HG03558 (cell line): ENCODE data around the gene BAZ1A.
A peak's percentile ranks its signal among the peaks of the same experiment; 100 is the strongest.

ENCODE experiments used
- ATAC-seq: cut with Tn5 transposase; IDR thresholded peaks from one replicate; pipeline ENCODE4 v1.9.1; 2021; ENCODE audit warnings: moderate number of reproducible peaks; ENCODE audit not compliant: unreplicated experiment; ENCODE audit errors: extremely low read depth

BAZ1A gene, protein sequence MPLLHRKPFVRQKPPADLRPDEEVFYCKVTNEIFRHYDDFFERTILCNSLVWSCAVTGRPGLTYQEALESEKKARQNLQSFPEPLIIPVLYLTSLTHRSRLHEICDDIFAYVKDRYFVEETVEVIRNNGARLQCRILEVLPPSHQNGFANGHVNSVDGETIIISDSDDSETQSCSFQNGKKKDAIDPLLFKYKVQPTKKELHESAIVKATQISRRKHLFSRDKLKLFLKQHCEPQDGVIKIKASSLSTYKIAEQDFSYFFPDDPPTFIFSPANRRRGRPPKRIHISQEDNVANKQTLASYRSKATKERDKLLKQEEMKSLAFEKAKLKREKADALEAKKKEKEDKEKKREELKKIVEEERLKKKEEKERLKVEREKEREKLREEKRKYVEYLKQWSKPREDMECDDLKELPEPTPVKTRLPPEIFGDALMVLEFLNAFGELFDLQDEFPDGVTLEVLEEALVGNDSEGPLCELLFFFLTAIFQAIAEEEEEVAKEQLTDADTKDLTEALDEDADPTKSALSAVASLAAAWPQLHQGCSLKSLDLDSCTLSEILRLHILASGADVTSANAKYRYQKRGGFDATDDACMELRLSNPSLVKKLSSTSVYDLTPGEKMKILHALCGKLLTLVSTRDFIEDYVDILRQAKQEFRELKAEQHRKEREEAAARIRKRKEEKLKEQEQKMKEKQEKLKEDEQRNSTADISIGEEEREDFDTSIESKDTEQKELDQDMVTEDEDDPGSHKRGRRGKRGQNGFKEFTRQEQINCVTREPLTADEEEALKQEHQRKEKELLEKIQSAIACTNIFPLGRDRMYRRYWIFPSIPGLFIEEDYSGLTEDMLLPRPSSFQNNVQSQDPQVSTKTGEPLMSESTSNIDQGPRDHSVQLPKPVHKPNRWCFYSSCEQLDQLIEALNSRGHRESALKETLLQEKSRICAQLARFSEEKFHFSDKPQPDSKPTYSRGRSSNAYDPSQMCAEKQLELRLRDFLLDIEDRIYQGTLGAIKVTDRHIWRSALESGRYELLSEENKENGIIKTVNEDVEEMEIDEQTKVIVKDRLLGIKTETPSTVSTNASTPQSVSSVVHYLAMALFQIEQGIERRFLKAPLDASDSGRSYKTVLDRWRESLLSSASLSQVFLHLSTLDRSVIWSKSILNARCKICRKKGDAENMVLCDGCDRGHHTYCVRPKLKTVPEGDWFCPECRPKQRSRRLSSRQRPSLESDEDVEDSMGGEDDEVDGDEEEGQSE (N-terminal part only)

DNA sequence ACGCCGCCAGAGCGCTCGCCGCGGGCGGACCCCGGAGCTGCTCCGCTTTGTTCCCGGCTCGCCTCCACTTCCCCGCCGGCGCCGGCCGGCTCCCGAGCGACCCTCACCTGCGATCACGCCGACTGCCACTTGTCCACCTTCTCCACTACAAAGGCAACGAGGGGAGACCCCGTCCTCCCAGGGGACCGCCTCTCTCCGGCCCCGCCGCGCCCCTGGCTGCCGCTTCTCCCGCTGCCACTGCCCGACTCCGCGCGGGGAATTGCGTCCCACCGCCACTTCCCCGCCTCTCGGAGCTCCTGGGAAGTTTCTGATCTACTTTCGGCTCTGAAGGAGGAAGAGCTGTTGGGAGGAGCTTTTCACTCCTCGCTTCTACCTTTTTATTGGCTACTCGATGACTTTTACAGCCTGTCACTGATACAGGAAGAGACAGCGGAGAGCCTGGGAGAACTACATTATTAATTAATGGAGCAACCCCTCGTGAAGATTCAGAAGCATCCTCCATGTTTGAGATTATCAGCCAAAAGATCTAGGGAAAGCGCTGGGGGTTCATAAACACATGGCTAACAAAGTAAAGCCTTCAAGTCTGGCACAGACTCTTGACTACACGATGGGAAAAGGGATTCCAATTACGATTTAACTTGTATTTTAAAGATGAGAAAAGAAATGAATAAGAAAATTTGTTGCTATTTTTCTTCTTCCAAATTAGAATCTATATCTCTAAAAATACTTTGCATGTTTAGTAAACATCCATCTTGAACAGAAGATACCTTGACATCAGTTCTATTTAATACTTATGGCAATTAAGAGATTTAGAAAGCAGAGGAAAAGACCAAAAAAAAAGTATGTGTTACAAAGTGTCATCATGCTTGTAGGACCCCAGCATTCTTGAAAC is at the start of gene BAZ1A:
Gene BAZ1A (minus strand): TSS at position 330 of the 892 bp plus-strand sequence. CDS start 756 bp downstream, outside the sequence.
- ATAC-seq: no peak

DNA sequence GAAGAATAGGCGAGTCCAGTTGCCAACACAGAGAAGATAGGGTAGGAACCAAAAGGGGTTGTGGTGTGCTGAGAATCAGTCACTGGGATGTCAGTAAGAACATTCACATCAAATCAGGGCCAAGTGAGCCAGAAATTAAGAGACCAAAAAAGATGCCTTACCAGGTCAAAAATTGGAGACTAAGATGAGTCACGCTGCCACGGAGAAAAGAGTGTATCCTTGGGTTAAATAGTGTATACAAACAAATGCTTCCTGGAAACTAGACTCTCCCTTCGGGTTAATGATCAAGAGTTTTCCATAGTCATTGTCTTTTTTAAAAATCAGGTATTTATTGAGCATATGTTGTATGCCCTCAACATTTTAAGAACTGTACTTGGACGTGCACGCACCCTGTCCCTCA is 45.2 kb upstream of the BAZ1A start:
- no peak for ATAC-seq

DNA sequence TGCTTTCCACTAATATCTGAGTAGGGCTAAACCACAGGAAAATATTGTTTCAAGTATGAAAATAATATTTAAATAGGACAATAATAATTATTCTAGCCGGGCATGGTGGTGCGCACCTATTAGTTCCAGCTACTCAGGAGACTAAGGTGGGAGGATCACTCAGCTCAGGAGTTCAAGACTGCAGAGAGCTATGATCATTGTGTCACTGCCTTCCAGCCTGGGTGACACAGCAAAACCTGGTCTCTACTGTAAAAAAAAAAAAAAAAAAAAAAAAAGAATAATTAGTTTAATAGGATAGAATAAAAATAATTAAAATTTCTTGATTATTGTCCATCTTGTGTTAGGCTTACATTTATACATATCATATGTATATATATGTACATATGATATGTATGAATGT is 38.5 kb upstream of the BAZ1A start:
- no peak for ATAC-seq

DNA sequence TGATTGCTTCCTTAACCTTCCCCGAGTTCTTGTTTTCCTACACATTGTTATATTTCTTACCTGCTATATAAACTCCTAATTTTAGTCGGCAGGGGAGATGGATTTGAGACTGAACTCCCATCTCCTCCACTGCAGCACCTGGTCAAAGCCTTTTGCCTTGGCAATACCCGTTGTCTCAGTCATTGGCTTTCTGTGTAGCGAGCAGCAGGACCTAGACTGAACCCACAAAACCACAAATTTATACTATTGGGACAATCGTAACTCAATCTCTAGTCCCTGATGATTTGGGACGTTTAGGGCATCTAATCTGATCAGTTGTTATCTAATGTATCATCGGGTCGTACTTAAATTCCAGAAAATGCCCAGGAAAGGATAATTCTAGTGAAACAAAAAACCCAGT is 37.8 kb upstream of the BAZ1A start:
- ATAC-seq: no peak

DNA sequence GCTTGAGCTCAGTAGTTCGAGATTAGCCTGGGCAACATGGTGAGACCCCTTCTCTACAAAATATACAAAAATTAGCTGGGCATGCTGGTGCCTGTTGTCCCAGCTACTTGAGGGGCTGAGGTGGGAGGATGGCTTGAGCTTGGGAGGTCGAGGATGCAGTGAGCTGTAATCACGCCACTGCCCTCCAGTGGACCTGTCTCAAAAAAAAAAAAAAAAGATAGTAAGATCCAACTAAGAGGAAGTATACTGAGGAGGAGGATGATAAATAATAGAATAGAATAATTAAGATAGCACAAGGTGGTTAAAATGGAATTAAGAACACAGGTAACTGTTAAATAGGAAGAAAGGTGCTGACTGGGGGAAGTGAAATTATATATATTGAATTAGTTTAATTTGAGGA is 37.0 kb upstream of the BAZ1A start:
- no peak for ATAC-seq

DNA sequence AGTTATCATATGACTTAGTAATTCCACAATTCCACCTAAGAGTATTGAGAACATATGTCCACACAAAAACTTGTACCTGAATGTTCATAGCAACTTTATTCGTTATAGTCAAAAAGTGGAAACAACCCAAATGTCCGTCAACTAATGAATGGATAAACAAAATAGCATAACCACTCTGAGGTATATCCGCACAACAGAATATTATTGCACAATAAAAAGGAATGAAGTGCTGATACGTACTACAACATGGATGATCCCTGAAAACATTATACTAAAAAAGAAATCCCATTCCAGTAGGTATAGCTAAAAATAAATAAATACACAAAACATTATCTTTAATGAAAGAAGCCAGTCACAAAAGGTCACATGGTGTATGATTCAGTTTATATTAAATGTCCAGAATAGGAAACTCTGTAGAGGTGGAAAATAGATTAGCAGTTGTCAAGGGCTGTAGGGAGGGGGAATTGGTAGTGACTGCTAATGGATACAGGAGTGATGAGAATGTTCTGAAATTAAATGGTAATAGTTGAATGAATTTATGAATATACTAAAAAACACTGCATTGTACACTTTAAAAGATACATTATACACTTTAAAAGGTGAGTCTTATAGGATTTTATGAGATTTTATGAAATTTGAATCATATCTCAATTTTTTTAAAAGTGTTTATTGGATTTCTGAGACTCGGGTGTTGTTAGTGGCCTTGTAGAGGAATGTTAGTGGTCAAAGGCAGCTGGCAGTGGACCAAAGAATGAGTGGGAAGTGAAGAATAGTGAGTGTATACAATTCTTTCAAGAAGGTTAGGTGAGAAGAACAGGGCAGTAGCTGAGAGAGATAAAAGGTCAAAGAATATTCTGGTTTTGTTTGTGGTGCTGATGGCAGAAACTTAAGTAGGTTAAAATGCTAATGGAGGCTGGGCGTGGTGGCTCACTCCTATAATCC is 36.3 kb upstream of the BAZ1A start:
- no peak for ATAC-seq

DNA sequence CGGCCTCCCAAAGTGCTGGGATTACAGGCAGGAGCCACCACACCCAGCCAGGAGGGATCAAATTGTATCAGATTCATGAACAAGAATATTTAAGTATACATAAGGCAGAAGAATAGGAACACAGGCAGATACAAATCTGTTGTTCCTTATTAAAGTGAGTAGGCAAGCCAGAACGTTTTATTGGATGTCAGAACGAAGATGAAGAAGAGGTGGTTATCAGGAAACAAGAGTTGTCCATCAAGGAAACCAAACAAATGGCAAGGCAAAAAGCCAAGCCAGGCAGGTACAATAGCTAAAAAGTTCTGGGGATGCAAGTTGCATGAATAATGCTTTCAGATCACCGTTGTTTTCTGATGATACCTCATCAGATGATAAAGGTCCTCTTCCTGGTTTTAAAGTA is 31.1 kb upstream of the BAZ1A start:
- no peak for ATAC-seq

DNA sequence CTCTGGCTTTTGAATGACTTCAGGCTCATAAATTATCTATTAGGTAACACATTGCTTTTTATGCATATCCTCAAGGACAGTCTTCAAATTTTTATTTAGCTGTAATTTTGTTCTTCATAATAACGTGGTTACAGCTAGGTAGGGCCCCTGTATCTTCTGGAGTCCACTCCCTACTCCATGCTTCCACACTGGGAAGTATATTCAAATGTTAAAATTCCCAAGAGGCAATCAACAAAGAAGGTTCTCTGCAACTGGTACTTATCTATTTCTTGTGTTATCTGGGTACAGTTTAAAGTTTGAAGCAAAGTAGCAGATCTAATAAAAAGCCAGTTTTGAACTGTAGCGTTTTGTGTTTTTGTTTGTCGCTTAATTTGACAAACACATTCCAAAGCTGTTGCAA is 20.1 kb upstream of the BAZ1A start:
- no peak for ATAC-seq

DNA sequence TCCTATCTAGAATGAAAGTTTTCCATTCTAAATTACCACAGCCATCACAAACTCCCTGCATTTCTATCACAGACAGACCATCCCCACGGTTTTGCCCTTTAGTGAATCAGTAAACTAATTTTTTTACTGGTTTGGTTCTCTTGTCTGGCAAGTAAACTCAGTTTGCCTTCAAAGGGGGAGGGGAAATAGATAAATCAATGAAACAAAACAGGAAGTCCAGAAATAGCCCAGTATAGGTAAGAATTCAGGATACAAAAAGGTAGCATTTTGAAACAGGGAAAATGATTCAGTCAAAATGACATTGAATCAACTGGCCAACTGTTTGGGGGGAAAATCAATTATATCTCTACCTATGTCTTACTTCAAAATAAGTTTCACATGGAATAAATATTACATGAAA is 15.8 kb upstream of the BAZ1A start:
- no peak for ATAC-seq

DNA sequence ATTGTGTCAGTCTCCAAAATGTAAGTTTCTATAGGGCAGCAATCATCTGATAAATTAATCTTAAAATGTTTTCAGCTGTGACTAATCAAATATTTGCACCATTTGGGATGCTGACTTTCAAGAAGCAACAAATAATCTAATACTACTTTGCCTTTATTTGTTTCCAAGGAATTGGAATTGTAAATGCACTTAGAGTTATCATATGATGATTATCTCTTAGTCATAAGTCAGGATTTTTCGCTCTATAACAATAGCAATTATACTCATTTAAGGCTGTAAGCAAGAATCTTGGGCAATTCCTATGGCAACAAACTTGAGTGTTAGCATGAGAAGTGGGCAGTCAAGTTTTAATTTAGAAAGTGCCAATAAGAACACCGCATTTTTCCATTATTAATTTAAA is 13.0 kb upstream of the BAZ1A start:
- no peak for ATAC-seq

DNA sequence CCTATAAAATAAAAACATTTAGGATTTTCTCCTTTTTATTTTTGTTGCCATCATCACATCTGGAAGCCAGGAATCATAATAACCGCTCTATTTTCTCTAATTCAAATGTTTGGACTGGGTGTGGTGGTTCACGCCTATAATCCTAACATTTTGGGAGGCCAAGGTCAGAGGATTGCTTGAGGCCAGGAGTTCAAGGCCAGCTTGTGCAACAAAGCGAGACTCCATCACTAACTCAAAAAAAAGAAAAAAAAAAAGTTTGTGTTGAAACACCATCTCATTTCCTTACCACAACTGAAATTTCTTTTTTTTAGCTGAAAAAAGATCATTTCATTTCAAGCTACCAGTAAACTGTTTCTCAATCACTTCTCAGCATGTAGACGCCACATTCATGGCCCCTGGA is 8.8 kb upstream of the BAZ1A start:
- no peak for ATAC-seq

DNA sequence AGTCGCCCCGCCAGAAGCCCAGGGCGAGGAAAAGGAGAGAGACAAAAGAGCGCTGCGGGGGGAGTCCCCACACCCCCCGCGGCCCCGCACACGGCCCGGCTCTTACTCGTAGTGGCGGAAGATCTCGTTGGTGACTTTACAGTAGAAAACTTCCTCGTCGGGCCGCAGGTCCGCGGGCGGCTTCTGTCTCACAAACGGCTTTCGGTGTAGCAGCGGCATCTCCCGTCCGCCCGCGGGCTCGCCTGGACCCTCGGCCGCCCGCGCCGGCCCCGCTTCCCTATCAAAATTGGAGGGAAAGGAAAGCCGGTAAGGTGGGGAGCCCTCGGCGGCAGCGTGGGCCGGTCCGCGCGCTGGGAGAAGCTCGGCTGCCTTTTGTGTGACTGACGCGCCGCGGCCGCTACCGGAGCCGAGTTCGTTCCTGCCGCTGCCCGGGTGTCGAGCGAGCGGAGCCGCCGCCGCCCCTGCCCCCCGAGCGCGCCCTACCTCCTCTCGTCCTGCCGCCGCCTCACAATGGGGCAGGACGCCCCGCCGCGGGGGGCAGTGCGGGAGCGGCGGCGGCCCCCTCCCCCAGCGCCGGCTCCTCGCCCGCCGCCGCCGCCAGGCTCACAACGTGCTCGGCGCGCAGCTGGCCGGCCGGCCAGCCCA is 652 bp downstream of the BAZ1A start:
- peak; percentile 4 for ATAC-seq

DNA sequence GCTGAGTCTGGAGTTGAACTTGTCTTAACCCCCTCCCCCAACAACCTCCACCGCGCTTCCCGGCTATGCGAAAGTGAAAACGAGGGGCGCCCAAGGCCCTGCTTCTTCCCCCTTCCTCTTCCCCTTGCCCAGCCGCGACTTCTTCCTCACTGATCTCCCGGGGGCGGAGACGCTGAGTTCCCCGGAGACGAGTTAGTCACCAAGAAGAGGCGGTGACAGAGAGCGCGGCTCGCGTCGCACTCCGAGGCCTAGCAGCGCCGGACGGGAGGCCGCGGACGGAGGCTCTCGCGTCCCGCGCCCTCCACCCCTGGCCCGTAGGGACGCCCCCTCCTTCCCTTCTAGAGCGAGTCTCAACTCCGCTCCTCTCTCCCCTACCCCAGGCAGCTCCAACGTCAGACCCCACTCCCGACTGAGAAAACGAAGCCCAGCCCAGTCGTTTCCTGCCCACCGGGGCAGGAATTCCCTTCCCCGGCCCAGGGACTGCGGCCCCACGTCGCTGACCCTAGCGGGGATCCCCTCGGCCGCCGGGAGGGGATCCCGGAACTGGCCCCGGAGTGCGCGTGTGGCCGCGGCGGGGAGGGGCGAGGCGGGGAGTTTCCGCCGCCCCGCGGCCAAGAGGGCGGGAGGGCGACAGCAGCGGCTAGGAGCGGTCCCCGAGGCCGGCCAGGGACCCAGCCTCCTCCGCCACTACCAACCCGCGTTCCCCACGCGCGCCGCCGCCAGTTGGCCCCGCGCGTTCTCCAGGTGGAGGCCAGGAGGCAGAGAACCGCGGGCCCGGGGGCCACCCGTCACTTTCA is 1.4 kb downstream of the BAZ1A start:
- peak; percentile 41 for ATAC-seq

DNA sequence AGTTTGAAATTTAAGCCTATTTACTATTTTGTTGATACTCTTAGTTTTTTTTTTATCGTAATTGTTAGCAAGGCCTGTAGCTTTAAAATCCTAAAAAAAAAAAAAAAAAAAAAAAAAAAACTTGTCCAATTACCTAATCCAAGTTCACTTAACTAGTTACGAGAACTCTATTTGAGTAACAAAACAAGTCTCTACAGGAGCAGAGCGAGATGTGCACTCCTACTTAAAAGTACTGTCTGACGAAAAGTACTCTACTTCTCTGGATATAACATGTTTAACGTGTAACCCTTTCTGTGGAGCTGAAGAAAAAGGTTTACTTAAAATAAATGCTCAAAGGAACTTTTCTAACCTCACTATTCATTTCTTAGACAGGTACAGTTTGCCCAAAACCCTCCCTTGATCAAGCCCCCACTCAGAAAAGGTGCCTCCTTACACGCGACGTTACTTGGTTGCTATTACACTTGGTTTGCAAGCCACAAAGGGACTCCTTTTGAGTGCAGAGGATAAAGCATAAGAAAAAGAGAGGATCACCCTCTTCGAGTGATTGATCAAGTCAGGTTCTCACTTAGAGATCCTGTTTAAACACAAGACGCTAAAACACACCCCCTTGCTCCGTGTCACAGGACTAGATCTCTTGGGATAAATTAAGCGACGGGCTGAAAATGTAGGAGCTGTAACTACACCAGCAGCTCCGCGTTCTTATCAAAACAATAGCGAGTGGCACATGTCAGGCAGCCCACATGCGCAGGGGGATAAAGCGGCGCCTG is 2.2 kb downstream of the BAZ1A start:
- no peak for ATAC-seq

DNA sequence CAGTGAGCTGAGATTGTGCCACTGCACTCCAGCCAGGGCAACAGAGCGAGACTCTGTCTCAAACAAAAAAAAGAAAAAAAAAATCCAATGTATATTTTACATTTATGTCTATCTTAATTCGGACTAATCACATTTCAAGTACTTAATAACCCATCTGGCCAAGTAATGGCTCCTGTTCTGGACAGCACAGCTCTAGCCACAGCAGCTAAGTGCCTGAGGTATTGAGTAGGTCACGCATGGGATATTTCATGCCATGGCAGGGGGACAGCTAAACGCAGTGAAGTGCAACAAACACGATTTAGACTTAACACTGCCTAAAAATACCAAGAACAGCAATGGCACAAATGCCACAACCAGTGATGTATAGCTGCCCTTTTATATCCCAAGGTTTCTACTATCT is 8.0 kb downstream of the BAZ1A start:
- no peak for ATAC-seq

DNA sequence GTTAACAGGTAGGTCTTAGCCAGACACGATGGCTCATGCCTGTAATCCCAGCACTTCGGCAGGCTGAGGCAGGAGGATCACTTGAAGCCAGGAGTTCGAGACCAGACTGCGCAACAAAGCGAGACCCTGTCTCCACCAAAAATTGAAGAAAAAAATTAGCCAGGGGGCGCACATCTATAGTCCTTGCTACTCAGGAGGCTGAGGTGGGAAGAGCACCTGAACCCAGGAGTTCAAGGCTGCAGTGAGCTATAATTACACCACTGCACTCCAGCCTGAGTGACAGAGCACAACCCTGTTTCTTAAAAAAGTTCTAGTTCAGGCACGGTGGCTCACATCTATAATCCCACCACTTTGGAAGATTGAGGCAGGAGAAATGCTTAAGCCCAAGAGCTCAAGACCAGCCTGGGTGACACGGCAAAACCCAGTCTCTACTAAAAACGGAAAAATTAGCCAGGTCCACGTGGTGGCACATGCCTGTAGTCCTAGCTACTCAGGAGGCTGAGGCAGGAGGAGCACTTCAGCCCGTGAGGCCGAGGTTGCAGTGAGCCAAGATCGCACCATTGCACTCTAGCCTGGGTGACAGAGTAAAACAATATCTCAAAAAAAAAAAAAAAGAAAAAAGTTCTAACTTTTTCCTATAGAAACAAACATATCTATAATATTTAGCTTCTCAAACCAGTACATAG is 9.1 kb downstream of the BAZ1A start:
- ATAC-seq: no peak
